Effector CD4-positive, alpha-beta T cell (primary cell): Measurements from ENCODE around the gene TAOK3.
"Not testable (repeated sequence)": the region's sequence is repeated elsewhere in the genome, so short reads cannot be mapped to it uniquely, and the experiment has no call there.

Source experiments
- DNase-seq: peaks from one replicate; pipeline ENCODE4 v3.0.0-alpha.2; 2020

TAOK3 gene

DNA sequence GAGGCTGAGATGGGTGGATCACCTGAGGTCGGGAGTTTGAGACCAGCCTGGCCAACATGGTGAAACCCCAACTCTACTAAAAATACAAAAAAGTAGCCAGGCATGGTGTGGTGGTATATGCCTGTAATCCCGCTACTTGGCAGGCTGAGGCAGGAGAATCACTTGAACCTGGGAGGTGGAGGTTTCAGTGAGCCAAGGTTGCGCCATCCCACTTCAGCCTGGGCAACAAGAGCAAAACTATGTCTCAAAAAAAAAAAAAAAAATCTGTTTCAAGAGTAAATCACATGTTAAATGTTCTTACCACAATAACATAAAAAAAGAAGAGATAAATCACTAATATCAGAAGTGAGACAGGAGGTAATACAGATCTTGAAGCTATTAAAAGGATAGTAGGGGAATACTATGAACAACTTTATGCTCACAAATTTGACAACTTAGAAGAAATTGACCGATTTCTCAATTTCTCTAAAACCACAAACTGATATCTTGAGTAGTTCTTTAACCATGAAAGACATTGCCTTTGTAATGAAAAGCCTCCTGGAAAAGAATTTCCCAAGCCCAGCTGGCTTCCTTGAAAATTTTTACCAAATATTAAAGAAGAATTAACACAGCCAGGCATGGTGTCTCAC is 37.7 kb downstream of the TAOK3 start:
- DNase-seq = no peak

DNA sequence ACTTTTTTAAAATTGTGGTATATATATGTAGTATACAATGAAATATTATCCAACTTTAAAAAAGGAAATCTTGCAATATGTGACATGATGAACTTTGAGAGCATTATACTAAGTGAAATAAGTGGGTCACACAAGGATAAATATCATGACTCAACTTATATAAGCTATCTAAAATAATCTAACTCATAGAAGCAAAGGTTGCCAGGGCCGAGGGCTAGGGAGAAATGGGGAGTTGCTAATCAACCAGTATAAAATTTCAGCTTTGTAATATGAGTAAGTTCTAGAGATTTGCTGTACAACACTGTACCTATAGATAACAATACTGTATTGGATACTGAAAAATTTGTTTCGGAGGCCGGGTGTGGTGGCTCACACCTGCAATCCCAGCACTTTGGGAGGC is 38.5 kb downstream of the TAOK3 start:
- DNase-seq = no peak

DNA sequence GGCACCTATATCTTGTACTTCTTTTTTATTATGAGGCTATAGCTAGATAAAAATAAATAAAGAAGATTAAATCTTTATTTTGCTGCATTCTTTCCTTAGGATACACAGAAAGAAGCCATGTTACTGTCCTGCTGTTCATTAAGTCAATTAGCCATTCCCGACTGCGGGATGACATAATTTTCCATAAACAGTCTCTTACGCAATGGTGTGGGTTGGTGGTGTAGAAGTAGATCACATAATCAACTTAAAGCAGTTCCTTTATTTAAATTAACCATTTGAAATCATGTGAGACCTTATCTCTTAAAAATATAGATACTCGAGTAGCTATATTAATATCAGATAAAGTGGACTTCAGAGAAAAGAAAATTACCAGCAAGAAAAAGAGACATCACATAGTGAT is 40.2 kb downstream of the TAOK3 start:
- no peak for DNase-seq

DNA sequence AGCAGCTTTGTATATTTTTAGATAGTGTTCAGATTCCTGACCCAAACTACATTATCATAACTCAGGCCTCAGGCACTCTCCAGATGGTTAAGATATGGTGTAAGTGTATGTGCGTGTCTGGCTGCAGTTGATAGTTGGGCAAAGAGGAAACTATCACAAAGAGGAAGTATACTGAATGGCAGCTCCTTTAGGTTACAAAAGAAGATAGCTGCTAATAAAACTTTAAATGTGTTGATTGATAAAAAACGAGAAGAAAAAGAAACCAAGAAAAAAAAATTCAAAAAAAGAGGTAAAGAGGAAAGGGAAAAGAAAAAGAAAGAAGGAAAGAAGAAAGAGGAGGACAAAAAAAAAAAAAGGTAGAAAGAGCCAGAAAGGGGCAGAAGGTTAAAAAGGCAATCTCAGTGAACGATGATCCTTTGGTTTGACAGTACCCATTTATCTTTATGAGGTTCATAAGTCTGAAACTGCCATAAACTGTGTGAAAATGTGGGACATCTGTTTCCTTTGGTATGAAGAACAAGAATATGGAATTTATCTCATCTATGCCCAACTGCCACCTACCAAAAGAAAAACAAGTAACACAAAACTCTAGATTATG is 42.2 kb downstream of the TAOK3 start:
- DNase-seq = no peak

DNA sequence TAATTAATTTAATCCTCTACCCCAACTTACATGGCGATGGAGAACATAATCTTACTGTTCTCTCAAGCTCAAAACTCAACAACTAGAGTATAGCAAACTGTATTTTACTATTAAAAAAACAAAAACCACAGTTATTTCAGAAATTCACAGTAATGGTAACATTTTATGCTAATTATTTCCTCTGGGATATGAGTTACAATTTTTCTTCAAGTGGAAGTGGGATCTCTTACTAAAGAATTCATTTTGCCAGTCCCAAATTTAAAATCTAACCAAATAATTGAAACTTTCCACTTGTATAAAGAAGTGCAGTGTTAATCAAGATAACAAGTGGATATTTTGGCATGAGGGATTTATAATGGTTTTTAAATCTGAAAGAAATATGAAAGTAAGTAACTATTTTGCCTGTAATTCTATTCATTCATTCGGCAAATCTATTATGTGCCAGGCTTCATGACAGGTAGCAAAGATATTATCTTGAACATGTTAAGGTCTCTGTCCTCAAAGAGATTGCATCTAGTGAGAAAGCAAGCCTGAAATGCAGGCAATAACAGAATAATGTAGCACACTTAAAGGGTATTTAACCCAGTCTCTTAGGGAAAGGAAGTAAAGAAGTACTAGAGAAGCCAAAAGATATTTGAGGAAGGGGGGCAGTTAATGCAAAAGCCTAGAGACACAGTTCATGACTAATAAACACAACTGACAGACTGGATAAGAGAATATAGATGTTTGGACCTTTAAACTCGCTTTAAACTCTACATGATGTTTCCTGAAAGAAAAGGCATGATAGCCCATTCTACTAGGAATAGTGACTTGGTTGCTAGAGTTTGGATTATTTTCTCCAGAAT is 44.0 kb downstream of the TAOK3 start:
- DNase-seq = no peak

DNA sequence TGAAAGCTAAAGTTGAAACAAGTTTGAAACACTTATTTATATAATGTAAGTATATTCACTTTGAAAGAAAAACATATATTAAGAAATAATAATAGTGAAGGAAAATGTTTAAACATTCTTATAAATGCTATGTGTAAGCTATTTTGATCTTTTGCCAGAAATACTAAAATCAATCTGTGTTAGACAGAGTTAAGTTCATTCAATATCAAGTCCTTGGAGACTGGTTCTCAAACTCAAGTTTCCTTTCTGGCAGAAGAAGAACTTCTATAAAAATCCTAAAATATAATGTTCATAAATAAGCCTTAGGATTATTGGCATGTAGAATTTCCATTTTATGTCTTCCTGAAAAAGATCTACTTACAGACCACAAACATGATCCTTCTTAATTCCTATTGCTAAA is 45.3 kb downstream of the TAOK3 start:
- no peak for DNase-seq

DNA sequence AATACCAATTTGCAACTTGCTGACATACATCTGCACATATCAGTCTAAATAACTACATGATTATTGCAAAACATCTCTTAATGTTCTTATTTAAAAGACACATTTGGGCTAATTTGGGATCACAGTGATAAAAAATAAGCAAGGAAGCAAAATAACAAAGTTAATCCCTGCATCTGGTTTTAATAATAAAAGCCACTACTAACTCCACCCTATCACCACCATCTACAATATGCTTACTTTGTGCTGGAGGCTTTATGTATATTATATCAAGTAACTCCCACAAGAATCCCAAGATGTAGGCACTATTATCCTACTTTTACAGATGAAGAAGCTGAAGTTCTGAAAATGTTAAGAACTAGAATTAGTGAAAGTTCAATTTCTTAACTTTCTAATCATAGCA is 45.7 kb downstream of the TAOK3 start:
- DNase-seq = no peak

DNA sequence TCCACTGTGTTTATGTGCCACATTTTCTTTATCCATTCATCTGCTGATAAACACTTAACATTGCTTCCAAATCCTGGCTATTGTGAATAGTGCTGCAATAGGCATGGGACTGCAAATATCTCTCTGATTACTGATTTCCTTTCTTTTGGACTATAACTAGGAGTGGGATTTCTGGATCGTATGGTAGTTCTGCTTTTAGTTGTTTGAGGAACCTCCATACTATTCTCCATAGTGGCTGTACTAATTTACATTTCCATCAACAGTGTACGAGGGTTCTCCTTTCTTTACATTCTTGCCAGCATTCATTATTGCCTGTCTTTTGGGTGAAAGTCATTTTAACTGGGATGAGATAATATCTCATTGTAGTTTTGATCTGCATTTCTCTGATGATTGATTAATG is 47.6 kb downstream of the TAOK3 start:
- DNase-seq = no peak

DNA sequence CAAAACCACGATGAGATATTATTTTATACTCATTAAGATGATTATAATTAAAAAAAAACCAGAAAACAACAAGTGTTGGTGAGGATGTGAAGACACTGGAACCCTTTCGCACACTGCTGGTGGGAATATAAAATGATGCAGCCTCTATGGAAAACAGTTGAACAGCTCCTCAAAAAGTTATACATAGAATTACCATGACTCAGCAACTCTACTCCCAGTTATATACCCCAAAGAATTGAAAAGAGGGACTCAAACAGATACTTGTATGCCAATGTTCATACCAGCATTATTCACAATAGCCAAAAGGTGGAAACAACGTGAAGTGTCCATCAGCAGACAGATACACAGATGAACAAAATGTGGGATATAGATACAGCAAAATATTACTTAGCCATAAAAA is 53.1 kb downstream of the TAOK3 start:
- no peak for DNase-seq

DNA sequence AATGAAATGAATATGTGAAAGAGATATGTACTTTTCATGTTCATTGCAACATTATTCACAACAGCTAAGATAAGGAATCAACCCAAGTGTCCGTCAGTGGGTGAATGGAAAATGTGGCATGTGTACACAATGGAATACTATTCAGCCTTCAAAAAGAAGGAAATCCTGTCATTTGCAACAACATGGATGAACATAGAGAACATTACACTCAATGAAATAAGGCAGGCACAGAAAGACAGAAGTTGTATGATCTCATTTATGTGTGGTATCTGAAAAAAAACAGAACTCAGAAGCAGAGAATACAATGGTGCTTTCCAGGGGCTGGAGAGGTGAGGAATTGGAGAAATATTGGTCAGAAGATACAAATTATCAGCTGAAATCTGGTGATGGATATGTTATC is 54.0 kb downstream of the TAOK3 start:
- no peak for DNase-seq

DNA sequence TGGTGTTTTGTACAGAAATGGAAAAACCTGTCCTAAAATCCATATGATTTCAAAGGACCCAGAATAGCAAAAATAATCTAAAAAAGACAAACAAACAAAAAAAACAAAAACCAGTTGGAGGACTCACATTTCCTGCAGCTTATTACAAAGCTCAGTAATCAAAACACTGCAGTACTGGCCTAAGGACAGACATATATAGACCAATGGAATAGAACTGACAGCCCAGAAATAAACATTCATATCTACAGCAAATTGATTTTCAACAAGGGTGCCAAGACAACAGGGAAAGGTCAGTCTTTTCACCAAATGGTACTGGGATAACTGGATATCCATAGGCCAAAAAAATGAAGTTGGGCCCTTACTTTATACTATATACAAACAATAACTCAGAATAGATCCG is 55.0 kb downstream of the TAOK3 start:
- DNase-seq = no peak

DNA sequence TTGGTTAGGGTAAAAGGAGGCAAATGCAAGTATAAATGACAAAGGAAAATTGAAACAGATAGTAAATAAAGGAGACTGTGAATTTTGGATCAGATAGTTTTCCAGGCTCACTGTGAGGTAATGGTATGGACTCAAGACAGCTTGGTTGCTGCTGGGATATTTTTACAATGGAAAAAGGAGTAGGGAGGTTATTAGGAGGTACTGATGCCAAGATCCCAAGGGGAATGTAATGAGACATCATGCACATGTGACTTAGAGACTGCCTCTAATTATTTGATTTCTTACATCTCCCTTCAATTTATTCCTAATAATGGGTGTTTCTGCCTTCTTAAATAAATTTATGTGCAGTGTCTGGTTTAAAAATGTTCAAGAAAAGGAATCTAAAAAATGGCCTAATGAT is 56.9 kb downstream of the TAOK3 start:
- DNase-seq = no peak

DNA sequence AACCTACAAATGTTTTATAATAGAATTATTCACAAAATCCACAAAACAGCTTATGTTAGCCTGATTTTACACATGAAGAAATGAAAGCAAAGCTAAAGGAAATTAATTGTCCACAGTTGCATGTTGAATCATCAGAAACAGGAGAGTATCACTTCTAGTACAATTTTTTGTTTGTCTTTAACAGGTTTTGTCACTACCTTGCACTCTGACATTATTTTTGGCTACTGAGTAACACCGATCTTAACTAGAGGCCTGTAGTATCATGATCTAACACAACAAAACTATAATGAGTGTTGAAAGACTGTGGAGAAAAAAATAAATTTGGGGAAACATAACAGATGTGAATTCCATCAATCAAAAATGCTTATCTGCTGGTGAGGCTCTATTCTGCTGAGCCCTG is 60.1 kb downstream of the TAOK3 start:
- DNase-seq = no peak

DNA sequence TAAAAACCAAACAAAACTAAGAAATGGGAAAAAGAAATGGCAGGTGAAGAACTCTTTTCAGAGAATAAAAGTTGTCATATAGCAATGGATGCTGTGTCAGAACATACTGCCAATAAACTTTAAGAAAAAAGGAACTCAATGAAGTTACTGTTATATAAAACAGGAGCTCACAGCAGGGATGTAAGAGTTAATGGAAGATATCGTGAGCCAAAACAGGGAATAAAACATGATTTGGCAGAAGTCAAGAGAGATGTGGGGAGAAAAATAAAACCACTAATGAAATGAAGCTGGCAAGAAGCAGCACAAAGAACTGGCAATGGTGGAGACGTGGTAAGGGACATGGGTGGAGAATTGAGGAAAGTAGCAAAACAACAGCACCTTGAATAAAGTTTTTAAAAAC is 61.0 kb downstream of the TAOK3 start:
- DNase-seq = no peak

DNA sequence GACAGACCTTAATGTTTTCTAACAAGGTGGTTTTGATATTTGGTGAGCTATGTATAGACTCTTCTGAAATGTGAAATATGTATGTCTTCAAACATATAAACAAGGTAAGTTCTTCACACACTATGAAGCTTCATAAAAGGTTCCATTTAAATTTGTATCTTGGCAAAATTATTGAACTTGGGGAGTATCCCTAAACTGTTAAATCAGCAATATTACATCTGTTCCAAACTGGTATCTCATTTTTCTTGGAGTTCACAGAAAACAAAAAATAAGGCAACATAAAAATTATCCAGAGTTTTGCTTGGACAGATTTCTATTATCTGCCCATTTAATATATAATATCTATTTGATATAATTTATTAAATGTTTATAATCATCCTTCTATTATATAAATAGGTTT is 62.4 kb downstream of the TAOK3 start:
- no peak for DNase-seq

DNA sequence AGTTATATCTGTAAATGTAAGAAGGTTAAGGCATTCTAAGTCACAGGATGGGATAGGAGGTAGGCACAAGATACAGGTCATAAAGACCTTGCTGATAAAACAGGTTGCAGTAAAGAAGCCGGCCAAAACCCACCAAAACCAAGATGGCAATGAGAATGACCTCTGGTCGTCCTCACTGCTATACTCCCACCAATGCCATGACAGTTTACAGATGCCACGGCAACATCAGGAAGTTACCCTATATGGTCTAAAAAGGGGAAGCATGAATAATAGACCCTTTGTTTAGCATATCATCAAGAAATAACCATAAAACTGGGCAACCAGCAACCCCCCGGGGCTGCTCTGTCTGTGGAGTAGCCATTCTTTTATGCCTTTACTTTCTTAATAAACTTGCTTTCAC is 64.7 kb downstream of the TAOK3 start:
- not testable (repeated sequence) for DNase-seq

DNA sequence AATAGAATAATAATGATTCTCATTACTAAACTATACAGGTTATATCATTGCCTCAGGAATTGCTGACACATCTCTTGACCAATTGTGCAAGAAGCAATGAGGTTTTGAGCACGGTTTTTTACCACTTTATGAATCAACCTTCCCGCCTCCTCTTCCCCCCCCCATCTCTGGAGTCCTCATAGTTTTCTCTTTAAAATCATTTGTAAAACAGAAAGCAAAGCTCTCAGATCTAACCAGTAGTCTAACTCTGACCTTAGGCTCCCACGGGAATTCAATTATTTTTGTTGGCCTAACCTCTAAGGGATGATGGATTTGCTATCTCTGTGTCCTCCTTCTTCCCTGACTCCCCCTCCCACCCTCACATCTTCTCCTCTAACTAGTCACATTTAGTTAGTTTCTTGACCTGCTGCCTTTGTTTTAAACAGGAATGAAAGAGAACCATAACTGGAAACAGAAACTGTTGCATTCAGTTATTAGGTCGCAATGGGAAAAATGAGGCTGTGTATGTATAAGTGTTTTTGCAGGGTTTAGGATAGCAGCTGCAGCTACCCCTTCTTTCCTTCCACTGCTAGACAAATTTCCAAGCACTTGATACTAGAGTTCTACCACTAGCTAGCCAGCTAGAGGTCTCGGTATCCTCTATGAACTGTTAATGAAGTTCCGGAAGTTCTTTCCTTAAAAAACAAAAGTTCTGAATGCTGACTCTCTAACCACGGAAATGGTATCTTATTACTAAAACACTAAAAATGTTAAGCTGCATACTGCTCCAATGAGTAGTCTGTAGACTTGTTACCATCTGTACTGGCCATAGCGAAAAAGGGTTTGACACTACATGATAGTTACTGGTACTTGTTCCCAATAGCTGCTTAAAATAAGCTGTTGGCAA is 65.4 kb downstream of the TAOK3 start:
- no peak for DNase-seq

DNA sequence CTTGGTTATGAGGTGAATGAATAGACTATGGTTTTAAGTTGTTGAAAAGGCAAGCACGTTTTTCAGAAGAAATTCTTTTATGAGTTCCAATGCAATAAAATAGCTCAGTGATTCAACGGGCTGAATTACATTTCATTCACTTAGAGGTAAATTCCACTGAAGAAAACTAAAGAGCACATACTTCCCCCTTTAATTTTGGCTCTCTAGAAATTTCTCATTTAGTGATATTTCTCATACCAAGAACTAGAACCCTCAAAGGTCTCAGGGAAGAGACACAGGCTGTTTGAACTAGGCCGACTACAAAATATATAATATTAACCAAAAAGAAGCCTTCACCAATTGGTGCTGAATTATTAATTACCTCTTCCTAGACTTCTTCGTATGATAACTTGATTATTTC is 68.6 kb downstream of the TAOK3 start:
- DNase-seq = no peak

DNA sequence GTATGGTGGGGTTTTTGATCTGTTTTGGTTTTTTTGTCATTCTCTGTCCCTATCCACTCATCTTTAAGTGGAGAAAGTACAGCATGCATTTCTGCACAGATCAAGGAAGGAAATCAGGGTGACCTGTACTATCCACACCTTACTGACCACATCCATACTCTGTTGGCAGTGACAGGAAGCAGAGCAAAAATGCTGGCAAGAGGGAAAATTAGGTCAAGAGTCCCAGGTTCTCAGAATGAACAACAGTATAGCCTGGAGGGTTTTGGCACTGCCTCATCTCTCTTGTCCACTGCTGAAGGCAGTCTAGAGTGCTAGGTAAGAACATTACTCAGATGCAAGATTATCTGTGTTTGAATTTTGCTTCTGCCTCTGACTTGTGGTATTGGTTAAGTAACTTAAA is 70.7 kb downstream of the TAOK3 start:
- DNase-seq = no peak

DNA sequence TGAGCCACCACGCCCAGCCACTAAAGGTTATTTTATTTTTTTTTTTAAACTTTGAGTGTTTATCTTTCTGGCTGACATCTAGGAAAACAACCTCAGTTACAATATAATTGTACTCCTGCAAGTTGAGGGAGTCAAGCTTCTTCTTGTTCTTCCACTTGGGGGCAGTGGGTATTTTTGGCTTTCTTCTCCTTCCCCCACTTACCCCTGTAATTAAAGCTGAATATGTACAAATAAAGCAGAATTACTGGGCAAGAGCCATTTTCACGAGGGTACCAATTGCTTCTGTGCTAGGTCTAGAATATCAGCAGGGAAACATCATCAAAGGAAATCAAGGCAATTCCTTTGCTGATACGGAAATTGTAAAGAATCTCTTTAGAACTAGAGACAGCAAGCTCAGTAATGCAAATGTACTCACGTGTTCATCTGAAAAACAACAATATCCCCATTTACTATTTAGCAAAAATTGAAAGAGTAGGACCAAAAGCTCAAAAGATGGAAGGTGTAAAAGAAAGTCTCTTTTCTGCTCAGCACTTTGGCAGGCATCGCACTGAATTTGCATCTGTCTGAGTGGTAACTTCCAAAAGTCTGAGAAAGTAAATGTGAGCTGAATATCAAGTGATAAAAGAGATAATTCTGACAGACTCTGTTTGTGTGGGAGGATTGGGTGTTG is 72.8 kb downstream of the TAOK3 start:
- DNase-seq = no peak

DNA sequence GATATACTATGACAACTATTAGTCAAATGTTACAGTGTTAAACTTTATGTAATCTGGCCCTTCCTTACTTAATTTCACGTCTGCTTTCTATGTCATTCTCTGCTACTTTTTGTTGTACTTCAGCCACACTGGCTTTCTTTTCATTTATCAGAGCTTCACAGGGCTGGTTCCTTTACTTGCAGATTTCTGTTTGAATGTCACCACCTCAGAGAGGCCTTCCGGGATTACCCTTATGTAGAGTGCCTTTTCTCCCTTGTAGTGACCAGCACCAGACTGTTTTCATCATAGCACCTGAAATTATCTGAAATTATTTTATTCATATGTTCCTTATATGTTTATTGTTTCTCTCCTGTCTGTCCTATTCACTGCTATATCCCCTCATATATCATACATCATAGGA is 75.4 kb downstream of the TAOK3 start:
- DNase-seq = no peak

DNA sequence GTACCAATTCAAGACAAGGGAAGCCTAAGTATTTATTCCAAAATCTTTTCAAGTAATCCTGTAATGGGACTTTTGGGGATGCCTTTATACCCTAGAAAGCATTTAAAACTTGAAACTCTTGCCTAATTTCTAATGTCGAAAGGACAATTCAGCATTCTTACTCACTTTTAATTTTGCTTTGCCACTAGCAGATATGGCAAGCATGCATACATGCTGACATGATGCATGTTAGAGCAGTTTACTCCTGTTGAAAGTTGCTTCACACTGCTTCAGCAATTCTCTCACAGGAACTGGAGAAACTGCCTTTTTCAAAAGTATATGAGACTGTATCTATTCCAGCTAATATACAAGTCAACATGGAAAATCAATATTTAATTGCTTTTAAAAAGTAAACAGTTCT is 79.9 kb downstream of the TAOK3 start:
- no peak for DNase-seq

DNA sequence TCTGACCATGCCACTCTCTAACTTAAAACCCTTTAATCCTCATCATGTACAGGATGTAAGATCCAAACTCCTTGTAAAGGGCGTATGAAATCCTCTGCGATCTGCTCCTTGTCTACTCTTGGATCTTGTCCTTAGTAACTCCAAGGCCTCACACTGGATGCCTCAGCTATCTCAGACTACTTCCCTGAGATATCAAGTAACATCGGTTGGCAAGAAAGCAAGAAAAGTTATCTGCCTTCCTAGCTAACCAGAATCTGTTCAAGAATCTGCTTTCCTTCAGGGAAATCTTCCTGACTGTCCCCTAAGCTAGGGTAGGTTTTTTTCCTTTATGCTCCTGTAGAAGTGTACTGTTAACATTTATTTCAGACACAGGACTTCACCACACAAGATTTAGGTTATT is 82.6 kb downstream of the TAOK3 start:
- no peak for DNase-seq
